ENCODE results near the gene ERC2.

The ERC2 gene

GRCh38 chr3:55823001-55823400 lies 645.3 kb downstream of the ERC2 start:
- TF ChIP-seq CTCF (IDR thresholded peaks at IDR 0.05; ENCODE audit: low read depth, low read length, missing control alignments): no peak
- no peak overlapping the region for H3K4me3 ChIP-seq (ENCODE audit: low read depth, low read length)
- in situ Hi-C loops (cut with HindIII; ENCODE audit: low sequenced_read_pairs): no loop called here
- no peak for DNase-seq (ENCODE audit: low read depth)

GRCh38 chr3:55819005-55819404 lies 649.3 kb downstream of the ERC2 start:
- in situ Hi-C loops (cut with HindIII; ENCODE audit: low sequenced_read_pairs): no loop called here
- TF ChIP-seq CTCF (IDR thresholded peaks at IDR 0.05; ENCODE audit: low read depth, low read length, missing control alignments): no peak
- peak; percentile 4 for DNase-seq (ENCODE audit: low read depth)
- no peak overlapping the region for H3K4me3 ChIP-seq (ENCODE audit: low read depth, low read length)

GRCh38 chr3:55818485-55818884 lies 649.8 kb downstream of the ERC2 start:
- in situ Hi-C loops (cut with HindIII; ENCODE audit: low sequenced_read_pairs): no loop called here
- DNase-seq (ENCODE audit: low read depth): no peak
- no peak overlapping the region for H3K4me3 ChIP-seq (ENCODE audit: low read depth, low read length)
- peak; percentile 4 for TF ChIP-seq CTCF (IDR thresholded peaks at IDR 0.05; ENCODE audit: low read depth, low read length, missing control alignments)

- no peak overlapping the region for H3K4me3 ChIP-seq (ENCODE audit: low read depth, low read length)
- in situ Hi-C loops (cut with HindIII; ENCODE audit: low sequenced_read_pairs): no loop called here
- DNase-seq (ENCODE audit: low read depth): no peak
- TF ChIP-seq CTCF (IDR thresholded peaks at IDR 0.05; ENCODE audit: low read depth, low read length, missing control alignments): no peak
These were observed 651.3 kb downstream of the ERC2 start for GRCh38 chr3:55816794-55817576.

- no peak overlapping the region for H3K4me3 ChIP-seq (ENCODE audit: low read depth, low read length)
- no peak for DNase-seq (ENCODE audit: low read depth)
- in situ Hi-C loops (cut with HindIII; ENCODE audit: low sequenced_read_pairs): no loop called here
- no peak for TF ChIP-seq CTCF (IDR thresholded peaks at IDR 0.05; ENCODE audit: low read depth, low read length, missing control alignments)
These were observed 653.0 kb downstream of the ERC2 start for GRCh38 chr3:55815262-55815661.

- in situ Hi-C loops (cut with HindIII; ENCODE audit: low sequenced_read_pairs): no loop called here
- no peak overlapping the region for H3K4me3 ChIP-seq (ENCODE audit: low read depth, low read length)
- peak; percentile 48 for DNase-seq (ENCODE audit: low read depth)
- no peak for TF ChIP-seq CTCF (IDR thresholded peaks at IDR 0.05; ENCODE audit: low read depth, low read length, missing control alignments)
These were observed 654.8 kb downstream of the ERC2 start for GRCh38 chr3:55813268-55814097.

Measured in astrocyte of the cerebellum (primary cell).